SK-N-SH (cell line): Measurements from ENCODE around the gene RARB. TPM values are rescaled to one million over a fixed set of nuclear protein-coding genes. Genes with fewer than 3 reads are reported as not detected.

Experiments used
- CTCF ChIA-PET: fragments of 300-600, 350-600 bp; formaldehyde crosslinking; extraction: SDS; loops from one replicate; lab custom pipeline; 2021; lab: Yijun Ruan, JAX
- POLR2A ChIA-PET: fragments of 350-600 bp; sonication (Branson Sonifier 250); formaldehyde crosslinking; extraction: SDS; loops from one replicate; lab custom pipeline; 2020; ENCODE audit warnings: antibody characterized with exemption, inconsistent platforms; lab: Yijun Ruan, JAX
- DNase-seq: peaks from one replicate; pipeline ENCODE4 v3.0.0; 2012
- H2AFZ ChIP-seq: fragments of 200-600 bp; sonication (generic); 2 replicates; pipeline ENCODE4 v1.8.1; 2016; ENCODE audit warnings: antibody characterized with exemption, mild to moderate bottlenecking, low read depth
- H3F3A ChIP-seq: fragments of 200-600 bp; sonication (generic); replicated peaks from 2 replicates; pipeline ENCODE3; 2016; ENCODE audit warnings: antibody characterized with exemption, mild to moderate bottlenecking; ENCODE audit not compliant: insufficient read depth
- H3K27ac ChIP-seq, 2 experiments: fragments of 200-500 bp in 1 of 2; fragments of 200-600 bp in 1 of 2; sonication (Bioruptor generic) in 1 of 2; sonication (generic), shearing (Covaris generic) in 1 of 2; 2 replicates each; pipeline versions ENCODE4 v1.5.1 to v1.6.1; 2014 to 2016; ENCODE audit warnings: low read depth in 2 of 2, inconsistent platforms in 1 of 2, low read length in 1 of 2, mild to moderate bottlenecking in 1 of 2, mixed read lengths in 1 of 2
- H3K27me3 ChIP-seq: fragments of 200-600 bp; sonication (generic), shearing (Covaris generic); 2 replicates; pipeline ENCODE4 v1.6.1; 2016; ENCODE audit warnings: mixed run types; ENCODE audit not compliant: insufficient read depth
- H3K36me3 ChIP-seq, 2 experiments: fragments of 200-500 bp in 1 of 2; fragments of 200-600 bp in 1 of 2; sonication (Bioruptor generic) in 1 of 2; sonication (generic) in 1 of 2; replicated peaks in 1 of 2; 2 replicates each; pipeline versions ENCODE3 to v1.5.1; 2014 to 2016; ENCODE audit warnings: low read length in 1 of 2, mild to moderate bottlenecking in 1 of 2; ENCODE audit not compliant: insufficient read depth in 2 of 2, control insufficient read depth in 1 of 2
- H3K4me1 ChIP-seq, 2 experiments: fragments of 200-500 bp in 1 of 2; fragments of 200-600 bp in 1 of 2; sonication (Bioruptor generic) in 1 of 2; sonication (generic), shearing (Covaris generic) in 1 of 2; 2 replicates each; pipeline versions ENCODE4 v1.5.1 to v1.6.1; 2014 to 2016; ENCODE audit warnings: low read depth in 1 of 2, low read length in 1 of 2, mixed run types in 1 of 2; ENCODE audit not compliant: insufficient read depth in 2 of 2, control insufficient read depth in 1 of 2
- H3K4me2 ChIP-seq: fragments of 200-600 bp; sonication (generic), shearing (Covaris generic); 2 replicates; pipeline ENCODE4 v1.6.1; 2017; ENCODE audit warnings: mixed run types
- H3K4me3 ChIP-seq, 2 experiments: fragments of 200-500 bp in 1 of 2; fragments of 200-600 bp in 1 of 2; sonication (Bioruptor generic) in 1 of 2; sonication (generic), shearing (Covaris generic) in 1 of 2; 2 replicates each; pipeline versions ENCODE4 v1.5.1 to v1.8.1; 2014 to 2016; ENCODE audit warnings: low read depth in 2 of 2, inconsistent platforms in 1 of 2, low read length in 1 of 2, mild to moderate bottlenecking in 1 of 2, mixed read lengths in 1 of 2, moderate library complexity in 1 of 2
- H3K79me2 ChIP-seq: fragments of 200-600 bp; sonication (generic); 2 replicates; pipeline ENCODE4 v1.8.1; 2017; ENCODE audit warnings: mild to moderate bottlenecking; ENCODE audit not compliant: insufficient read depth
- H3K9ac ChIP-seq: fragments of 200-600 bp; sonication (generic); 2 replicates; pipeline ENCODE4 v1.6.1; 2017; ENCODE audit warnings: mixed run types
- H3K9me2 ChIP-seq: fragments of 200-600 bp; sonication (generic); 2 replicates; pipeline ENCODE4 v1.6.1; 2017; ENCODE audit warnings: mixed run types
- H3K9me3 ChIP-seq: fragments of 200-600 bp; sonication (generic); 2 replicates; pipeline ENCODE4 v1.6.1; 2017; ENCODE audit warnings: mixed run types, mild to moderate bottlenecking, moderate library complexity
- H4K20me1 ChIP-seq: fragments of 200-600 bp; sonication (generic); 2 replicates; pipeline ENCODE4 v1.6.1; 2017; ENCODE audit warnings: mild to moderate bottlenecking, mixed run types; ENCODE audit not compliant: insufficient read depth
- EZH2phosphoT487 ChIP-seq: fragments of 200-600 bp; sonication (generic); IDR thresholded peaks from 2 replicates; pipeline ENCODE4 v1.6.1; 2017; ENCODE audit warnings: low read depth, mixed run types, mild to moderate bottlenecking, antibody characterized with exemption, moderate library complexity, borderline replicate concordance
- GATA2 ChIP-seq: sonication (generic); formaldehyde crosslinking; IDR thresholded peaks from 2 replicates; pipeline ENCODE4 v1.5.0; 2020; ENCODE audit warnings: mild to moderate bottlenecking, missing genetic modification reagents
- IRF3 ChIP-seq: fragments of 150-350 bp; IDR thresholded peaks from 2 replicates; pipeline ENCODE4 v1.6.1; 2016; ENCODE audit warnings: mild to moderate bottlenecking, low read depth, low read length
- RAD21 ChIP-seq: IDR thresholded peaks from 2 replicates; pipeline ENCODE4 v1.6.1; 2012; ENCODE audit warnings: mild to moderate bottlenecking, low read length
- REST ChIP-seq: IDR thresholded peaks from 2 replicates; pipeline ENCODE4 v1.6.1; 2012; ENCODE audit warnings: mild to moderate bottlenecking, low read depth, low read length, moderate library complexity
- SMC3 ChIP-seq: IDR thresholded peaks from 2 replicates; pipeline ENCODE4 v1.6.1; 2012; ENCODE audit warnings: low read depth, low read length, improper control_type of control experiment
- USF2 ChIP-seq: fragments of 150-350 bp; IDR thresholded peaks from 2 replicates; pipeline ENCODE4 v1.6.1; 2017; ENCODE audit warnings: antibody characterized with exemption, low read length, low read depth, borderline replicate concordance
- WGBS: methylation state at CpG from one replicate; pipeline ENCODE4 v1.1.6; 2017; ENCODE audit warnings: low lambda C conversion rate; 5-methylcytosine and 5-hydroxymethylcytosine counted together
- polyA plus RNA-seq, 3 experiments: library from polyadenylated mRNA; depleted of rRNA; stranded (reverse); fragments of >200 nt; gene quantifications; 2 replicates each; pipeline ENCODE4 v1.2.3, GENCODE V29; 2012

The RARB gene
- polyA plus RNA-seq, 1 of the 3 experiments (the other 2 are of a cell fraction), result 10.7 TPM

GRCh38 chr3:25500706-25501210 is 72.7 kb downstream of the RARB start:
- no peaks in the 10 kb centered on the region for H3K27me3 ChIP-seq
- no peak overlapping the region for H3K4me2 ChIP-seq
- H2AFZ ChIP-seq, result no peak overlapping the region
- H3K36me3 ChIP-seq, result peaks cover 4 to 7% of the 10 kb centered on the region in 2 experiments
- DNase-seq, result no peak
- no peak overlapping the region for H3K4me3 ChIP-seq
- peaks cover 10 to 19% of the 10 kb centered on the region in 2 experiments; a peak in 3 of 4 replicates for H3K4me1 ChIP-seq
- no peaks in the 10 kb centered on the region for H4K20me1 ChIP-seq
- no peaks in the 10 kb centered on the region for H3K9me3 ChIP-seq
- WGBS, result 80% methylated on average over 5 of the region's 5 CpGs
- no peaks in the 10 kb centered on the region for H3K9me2 ChIP-seq
- H3K79me2 ChIP-seq, result peaks cover 23% of the 10 kb centered on the region; the same call in 1 of the 2 replicates
- no peak overlapping the region for H3K9ac ChIP-seq
- ChIA-PET POLR2A (no interaction called here), CTCF (interaction anchor here (0.7 to 1.2 kb wide), 2 partner anchors 9 to 17 kb away, joined by 3 to 4 read pairs; no protein-coding TSS in a partner anchor)
- no peak for TF ChIP-seq RAD21
- no peak for TF ChIP-seq REST
- TF ChIP-seq GATA2 (CRISPR knock-in tag), result no peak
- no peak for TF ChIP-seq EZH2phosphoT487
- TF ChIP-seq USF2, result no peak
- H3F3A ChIP-seq, result peaks cover 3% of the 10 kb centered on the region
- H3K27ac ChIP-seq, result no peak overlapping the region

GRCh38 chr3:25502233-25502632 is 74.2 kb downstream of the RARB start:
- H3K9me3 ChIP-seq, result no peaks in the 10 kb centered on the region
- no peak overlapping the region for H3K9ac ChIP-seq
- no peak overlapping the region; a peak in 1 of 4 replicates for H3K27ac ChIP-seq
- no peak overlapping the region for H3K4me2 ChIP-seq
- WGBS, result 75% methylated on average over 1 of the region's 1 CpG
- peaks cover 20% of the 10 kb centered on the region; the same call in 1 of the 2 replicates for H3K79me2 ChIP-seq
- H3K4me3 ChIP-seq, result no peak overlapping the region
- peaks cover 3% of the 10 kb centered on the region for H3F3A ChIP-seq
- POLR2A ChIA-PET, result no interaction called here
- CTCF ChIA-PET, result interaction anchor here (1.0 kb wide), 1 partner anchor 65 kb away, joined by 3 read pairs; no protein-coding TSS in a partner anchor
- TF ChIP-seq SMC3, result no peak
- no peak for TF ChIP-seq IRF3
- no peak for DNase-seq
- H3K9me2 ChIP-seq, result no peaks in the 10 kb centered on the region
- no peaks in the 10 kb centered on the region for H3K27me3 ChIP-seq
- no peaks in the 10 kb centered on the region for H4K20me1 ChIP-seq
- H2AFZ ChIP-seq, result no peak overlapping the region
- peaks cover 10 to 18% of the 10 kb centered on the region in 2 experiments; a peak in 3 of 4 replicates for H3K4me1 ChIP-seq
- peaks cover 4 to 7% of the 10 kb centered on the region in 2 experiments for H3K36me3 ChIP-seq
